DND-41 (cell line): Measurements from ENCODE around the gene RFPL1.

Experiments used
- ATAC-seq: fragments of 200-7000 bp; cut with Tn5 transposase; 3 replicates; pipeline ENCODE4 v1.9.1; 2021; ENCODE audit warnings: low read depth; ENCODE audit not compliant: insufficient read depth
- DNase-seq: peaks from one replicate; pipeline ENCODE4 v3.0.0-alpha.2; 2020
- H2AFZ ChIP-seq: 2 replicates; pipeline ENCODE4 v1.6.0; 2012; ENCODE audit warnings: low read depth, low read length
- H3K27ac ChIP-seq: 2 replicates; pipeline ENCODE4 v1.5.1; 2012; ENCODE audit warnings: low read length, inconsistent platforms
- H3K27me3 ChIP-seq: fragments of 200-600 bp; sonication (generic); 2 replicates; pipeline ENCODE4 v1.6.0; 2012; ENCODE audit warnings: low read length, mild to moderate bottlenecking, inconsistent platforms; ENCODE audit not compliant: insufficient read depth, poor library complexity
- H3K36me3 ChIP-seq: 2 replicates; pipeline ENCODE4 v1.5.1; 2012; ENCODE audit warnings: low read length, inconsistent platforms; ENCODE audit not compliant: insufficient read depth
- H3K4me1 ChIP-seq: 2 replicates; pipeline ENCODE4 v1.5.1; 2012; ENCODE audit warnings: mild to moderate bottlenecking, low read length; ENCODE audit not compliant: insufficient read depth
- H3K4me2 ChIP-seq: 2 replicates; pipeline ENCODE4 v1.6.0; 2012; ENCODE audit warnings: mild to moderate bottlenecking, moderate library complexity, low read length, inconsistent platforms; ENCODE audit not compliant: insufficient read depth
- H3K4me3 ChIP-seq, 2 experiments: fragments of 200-600 bp in 1 of 2; shearing (Covaris generic) in 1 of 2; 2 replicates each; pipeline ENCODE4 v1.5.1; 2012 to 2016; ENCODE audit warnings: inconsistent platforms in 2 of 2, low read length in 2 of 2, mild to moderate bottlenecking in 2 of 2, low read depth in 1 of 2, moderate library complexity in 1 of 2
- H3K79me2 ChIP-seq: 2 replicates; pipeline ENCODE4 v1.6.0; 2012; ENCODE audit warnings: low read length, inconsistent platforms; ENCODE audit not compliant: insufficient read depth
- H3K9ac ChIP-seq: 2 replicates; pipeline ENCODE4 v1.6.0; 2012; ENCODE audit warnings: low read depth, mild to moderate bottlenecking, inconsistent platforms, low read length, moderate library complexity
- H3K9me3 ChIP-seq: 2 replicates; pipeline ENCODE4 v1.5.1; 2012; ENCODE audit warnings: low read length, moderate library complexity, mild to moderate bottlenecking, inconsistent platforms; ENCODE audit not compliant: insufficient read depth, severe bottlenecking
- H4K20me1 ChIP-seq: 2 replicates; pipeline ENCODE4 v1.6.0; 2012; ENCODE audit warnings: low read length; ENCODE audit not compliant: insufficient read depth
- CTCF ChIP-seq: IDR thresholded peaks from 2 replicates; pipeline ENCODE4 v1.5.1; 2012; ENCODE audit warnings: borderline replicate concordance, low read length, moderate library complexity, mild to moderate bottlenecking; ENCODE audit not compliant: poor library complexity, severe bottlenecking; ENCODE audit errors: extremely low read depth
- EZH2 ChIP-seq: IDR thresholded peaks from 3 replicates; pipeline ENCODE4 v1.6.1; 2012; ENCODE audit warnings: borderline replicate concordance, low read depth, mild to moderate bottlenecking, moderate library complexity, low read length, inconsistent platforms; ENCODE audit not compliant: severe bottlenecking

RFPL1 gene

DNA sequence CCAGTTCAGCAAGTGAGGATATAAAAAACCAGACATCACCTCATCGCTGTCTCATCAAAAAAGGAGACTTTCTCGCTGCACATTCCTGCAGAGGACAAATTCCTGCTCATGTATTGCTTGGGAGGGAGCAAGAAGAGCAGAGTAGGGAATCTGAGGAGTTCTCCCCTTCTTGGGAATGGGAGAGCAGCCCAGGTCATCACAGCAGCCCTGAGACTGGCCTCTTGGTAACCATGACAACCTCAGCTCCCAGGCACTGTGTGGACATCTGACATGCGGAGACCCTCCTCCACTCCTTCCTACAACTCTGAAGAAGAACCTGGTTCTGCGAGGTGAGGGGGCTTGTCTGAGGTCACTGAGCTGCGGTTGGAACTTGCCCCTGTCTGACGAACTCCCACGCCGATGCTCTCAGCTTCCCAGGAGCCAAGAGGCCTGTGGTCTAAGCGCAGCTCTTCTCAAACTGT is 17.9 kb downstream of the RFPL1 start:
- no peaks in the 10 kb centered on the region for H3K27me3 ChIP-seq

GRCh38 chr22:29457730-29458129 is 19.3 kb downstream of the RFPL1 start:
- no peak overlapping the region for H3K9ac ChIP-seq
- H3K27ac ChIP-seq: no peak overlapping the region
- no peaks in the 10 kb centered on the region for H3K36me3 ChIP-seq
- peak overlapping the region; percentile 25; the same call in 1 of the 2 replicates for H2AFZ ChIP-seq
- no peaks in the 10 kb centered on the region for H3K27me3 ChIP-seq
- no peaks in the 10 kb centered on the region for H3K9me3 ChIP-seq
- H3K4me3 ChIP-seq: no peak overlapping the region
- ATAC-seq (peak; percentile 64; the same call in 2 of the 3 replicates), DNase-seq (peak; percentile 16)
- H3K79me2 ChIP-seq: no peaks in the 10 kb centered on the region
- H4K20me1 ChIP-seq: no peaks in the 10 kb centered on the region
- H3K4me2 ChIP-seq: no peak overlapping the region
- no peaks in the 10 kb centered on the region for H3K4me1 ChIP-seq
- TF ChIP-seq CTCF: no peak
- TF ChIP-seq EZH2: no peak

More for the DNA sequence above, 17.9 kb downstream of the RFPL1 start:
- ATAC-seq (no peak), DNase-seq (no peak)
- Histone ChIP-seq H3K9ac (no peak overlapping the region), H4K20me1 (no peaks in the 10 kb centered on the region), H3K27ac (no peak overlapping the region), H3K4me3 (no peak overlapping the region), H3K4me1 (no peaks in the 10 kb centered on the region), H3K4me2 (no peak overlapping the region), H2AFZ (no peak overlapping the region), H3K9me3 (no peaks in the 10 kb centered on the region), H3K79me2 (no peaks in the 10 kb centered on the region), H3K36me3 (no peaks in the 10 kb centered on the region)
- TF ChIP-seq CTCF (no peak), EZH2 (no peak)

GRCh38 chr22:29458551-29458950 is 20.2 kb downstream of the RFPL1 start:
- Histone ChIP-seq H3K4me2 (no peak overlapping the region), H2AFZ (no peak overlapping the region), H3K9ac (no peak overlapping the region), H3K27me3 (no peaks in the 10 kb centered on the region), H3K36me3 (no peaks in the 10 kb centered on the region), H3K27ac (no peak overlapping the region), H3K9me3 (no peaks in the 10 kb centered on the region), H3K4me3 (no peak overlapping the region), H3K4me1 (no peaks in the 10 kb centered on the region), H3K79me2 (no peaks in the 10 kb centered on the region), H4K20me1 (no peaks in the 10 kb centered on the region)
- ATAC-seq (no peak), DNase-seq (no peak)
- TF ChIP-seq EZH2 (no peak), CTCF (no peak)

DNA sequence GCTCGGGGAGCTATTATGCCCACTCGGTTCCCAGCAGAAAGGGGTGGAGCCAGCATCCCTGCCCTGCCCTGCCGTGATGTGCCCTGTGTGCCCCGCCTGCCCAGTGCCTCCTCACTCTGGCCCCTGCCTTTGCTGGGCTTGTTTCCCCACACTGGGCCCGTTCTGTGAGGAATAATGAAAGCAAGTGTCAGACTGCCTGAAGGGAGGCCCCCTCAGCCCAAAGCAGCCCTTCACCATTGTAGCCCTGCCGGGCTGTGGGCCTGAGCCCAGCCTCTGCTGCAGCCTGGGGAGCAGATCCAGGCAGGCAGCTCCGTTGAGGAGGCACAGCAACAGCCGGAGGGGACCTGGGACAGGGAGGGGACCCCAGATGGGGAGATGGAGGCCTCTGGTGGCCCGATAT is 21.4 kb downstream of the RFPL1 start:
- Histone ChIP-seq H3K9me3 (no peaks in the 10 kb centered on the region), H2AFZ (no peak overlapping the region), H4K20me1 (no peaks in the 10 kb centered on the region)

More for the DNA sequence above, 21.4 kb downstream of the RFPL1 start:
- TF ChIP-seq EZH2: no peak
- no peak for TF ChIP-seq CTCF
- no peak overlapping the region for H3K9ac ChIP-seq
- H3K4me3 ChIP-seq: no peak overlapping the region
- no peaks in the 10 kb centered on the region for H3K79me2 ChIP-seq
- H3K4me1 ChIP-seq: no peaks in the 10 kb centered on the region
- no peak overlapping the region for H3K27ac ChIP-seq
- ATAC-seq (no peak), DNase-seq (no peak)
- no peak overlapping the region for H3K4me2 ChIP-seq
- no peaks in the 10 kb centered on the region for H3K27me3 ChIP-seq
- H3K36me3 ChIP-seq: no peaks in the 10 kb centered on the region
